Osteocyte (in vitro differentiated cells): ENCODE measurements around the gene TRAF5. TPM values are rescaled to one million over a fixed set of nuclear protein-coding genes. Genes with fewer than 3 reads are reported as not detected.

Experiments
- DNase-seq: peaks from one replicate; pipeline ENCODE4 v3.0.0; 2021; ENCODE audit warnings: mixed read lengths; ENCODE audit not compliant: unreplicated experiment; ENCODE audit errors: extremely low spot score
- H3K27ac Mint-ChIP-seq: one replicate; pipeline ENCODE4 v1.8.0; 2021; ENCODE audit warnings: mild to moderate bottlenecking, mixed read lengths; ENCODE audit not compliant: unreplicated experiment
- H3K27me3 Mint-ChIP-seq: one replicate; pipeline ENCODE4 v1.8.0; 2021; ENCODE audit warnings: mixed read lengths; ENCODE audit not compliant: unreplicated experiment
- H3K36me3 Mint-ChIP-seq: one replicate; pipeline ENCODE4 v1.8.0; 2021; ENCODE audit warnings: mixed read lengths; ENCODE audit not compliant: unreplicated experiment
- H3K4me1 Mint-ChIP-seq: one replicate; pipeline ENCODE4 v1.8.0; 2021; ENCODE audit warnings: mixed read lengths; ENCODE audit not compliant: unreplicated experiment
- H3K4me3 Mint-ChIP-seq: one replicate; pipeline ENCODE4 v1.8.0; 2021; ENCODE audit warnings: mild to moderate bottlenecking, moderate library complexity, mixed read lengths; ENCODE audit not compliant: unreplicated experiment
- H3K9me3 Mint-ChIP-seq: one replicate; pipeline ENCODE4 v1.8.0; 2021; ENCODE audit warnings: mixed read lengths; ENCODE audit not compliant: unreplicated experiment
- total RNA-seq: library from RNA; stranded (reverse); gene quantifications from 2 replicates; pipeline ENCODE4 v1.2.1, GENCODE V29; 2021
- TF ChIP-seq, protein P1 (sequence below): fragments of 200-600 bp; sonication (generic); IDR thresholded peaks from 2 replicates; pipeline ENCODE4 v1.5.0; 2021; ENCODE audit warnings: antibody characterized with exemption, mild to moderate bottlenecking, moderate library complexity

Gene TRAF5
- total RNA-seq, 1 donor from 2014 or later = 45.2 TPM

DNA sequence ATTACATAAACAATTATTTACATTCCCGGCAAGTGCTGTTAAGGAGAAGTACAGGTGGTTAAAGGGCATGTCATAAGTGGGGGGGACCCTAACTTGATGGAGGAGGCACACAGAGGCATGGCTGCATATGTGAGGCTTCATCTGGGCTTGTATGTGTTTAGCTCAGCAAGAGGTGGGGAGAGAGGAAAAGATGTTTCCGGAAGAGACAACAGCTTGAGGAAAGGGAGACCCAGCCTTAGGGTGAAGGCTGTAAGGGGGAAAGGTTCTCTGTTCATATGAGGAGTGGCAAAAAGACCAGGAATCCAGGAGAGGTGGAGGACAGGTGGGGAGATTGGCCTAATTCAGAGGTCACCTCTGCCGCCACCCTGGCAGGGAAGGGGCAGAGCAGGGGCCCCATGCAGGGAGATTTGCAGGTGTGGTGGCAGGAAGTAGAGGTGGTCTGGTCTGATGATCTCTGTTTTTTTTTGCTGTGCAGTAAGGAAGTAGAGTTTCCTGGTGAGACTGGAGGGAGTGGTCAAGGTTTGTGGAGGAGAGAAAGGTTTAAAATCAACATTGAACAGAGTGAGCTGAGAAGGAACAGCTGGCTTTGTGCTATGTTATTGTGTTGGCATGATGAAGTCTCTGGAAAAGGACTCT is 9.0 kb downstream of the TRAF5 start:
- Mint-ChIP-seq H3K4me1 (peaks cover 64% of the 10 kb centered on the region), H3K27ac (peak overlapping the region; percentile 71), H3K4me3 (no peak overlapping the region), H3K36me3 (peaks cover 7% of the 10 kb centered on the region), H3K9me3 (no peaks in the 10 kb centered on the region), H3K27me3 (no peaks in the 10 kb centered on the region)
- DNase-seq = no peak
- TF ChIP-seq, protein P1, sequence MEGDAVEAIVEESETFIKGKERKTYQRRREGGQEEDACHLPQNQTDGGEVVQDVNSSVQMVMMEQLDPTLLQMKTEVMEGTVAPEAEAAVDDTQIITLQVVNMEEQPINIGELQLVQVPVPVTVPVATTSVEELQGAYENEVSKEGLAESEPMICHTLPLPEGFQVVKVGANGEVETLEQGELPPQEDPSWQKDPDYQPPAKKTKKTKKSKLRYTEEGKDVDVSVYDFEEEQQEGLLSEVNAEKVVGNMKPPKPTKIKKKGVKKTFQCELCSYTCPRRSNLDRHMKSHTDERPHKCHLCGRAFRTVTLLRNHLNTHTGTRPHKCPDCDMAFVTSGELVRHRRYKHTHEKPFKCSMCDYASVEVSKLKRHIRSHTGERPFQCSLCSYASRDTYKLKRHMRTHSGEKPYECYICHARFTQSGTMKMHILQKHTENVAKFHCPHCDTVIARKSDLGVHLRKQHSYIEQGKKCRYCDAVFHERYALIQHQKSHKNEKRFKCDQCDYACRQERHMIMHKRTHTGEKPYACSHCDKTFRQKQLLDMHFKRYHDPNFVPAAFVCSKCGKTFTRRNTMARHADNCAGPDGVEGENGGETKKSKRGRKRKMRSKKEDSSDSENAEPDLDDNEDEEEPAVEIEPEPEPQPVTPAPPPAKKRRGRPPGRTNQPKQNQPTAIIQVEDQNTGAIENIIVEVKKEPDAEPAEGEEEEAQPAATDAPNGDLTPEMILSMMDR = no peak

GRCh38 chr1:211336161-211336560 is 9.5 kb downstream of the TRAF5 start:
- H3K36me3 Mint-ChIP-seq = peaks cover 7% of the 10 kb centered on the region
- DNase-seq = no peak
- peaks cover 59% of the 10 kb centered on the region for H3K4me1 Mint-ChIP-seq
- H3K4me3 Mint-ChIP-seq = no peak overlapping the region
- TF ChIP-seq, protein P1 = no peak
- H3K9me3 Mint-ChIP-seq = no peaks in the 10 kb centered on the region
- H3K27ac Mint-ChIP-seq = no peak overlapping the region
- H3K27me3 Mint-ChIP-seq = no peaks in the 10 kb centered on the region

- Mint-ChIP-seq H3K36me3 (peaks cover 7% of the 10 kb centered on the region), H3K4me1 (peaks cover 54% of the 10 kb centered on the region), H3K9me3 (no peaks in the 10 kb centered on the region), H3K27ac (peak overlapping the region; percentile 1), H3K4me3 (no peak overlapping the region), H3K27me3 (no peaks in the 10 kb centered on the region)
- no peak for DNase-seq
- TF ChIP-seq, protein P1 = no peak
Measured at GRCh38 chr1:211336775-211337174, 10.1 kb downstream of the TRAF5 start.

- peak overlapping the region; percentile 57 for H3K27ac Mint-ChIP-seq
- H3K27me3 Mint-ChIP-seq = no peaks in the 10 kb centered on the region
- peaks cover 47% of the 10 kb centered on the region for H3K4me1 Mint-ChIP-seq
Measured at GRCh38 chr1:211337430-211338223, 11.0 kb downstream of the TRAF5 start.

DNA sequence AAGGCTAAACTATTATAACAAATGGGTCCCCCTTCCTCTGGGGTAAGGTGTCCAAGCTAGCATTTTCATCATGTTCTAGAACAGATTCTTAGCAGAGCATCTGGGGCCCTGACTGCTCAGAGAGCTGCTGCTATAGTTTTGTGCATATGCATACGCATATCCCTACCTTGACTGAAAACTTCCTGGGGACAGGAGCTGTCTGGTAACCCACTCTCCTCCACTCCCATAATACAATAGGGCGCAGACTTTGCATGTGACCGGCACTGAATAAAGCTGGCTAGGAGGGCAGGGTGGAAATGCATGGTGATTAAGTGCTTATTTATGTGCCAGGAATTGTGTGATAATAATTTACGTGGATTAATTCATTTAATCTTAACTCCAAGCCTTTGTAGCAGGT is 11.6 kb downstream of the TRAF5 start:
- Mint-ChIP-seq H3K9me3 (no peaks in the 10 kb centered on the region), H3K27ac (no peak overlapping the region), H3K4me1 (peaks cover 43% of the 10 kb centered on the region), H3K4me3 (no peak overlapping the region), H3K36me3 (peaks cover 7% of the 10 kb centered on the region), H3K27me3 (no peaks in the 10 kb centered on the region)
- DNase-seq = no peak
- TF ChIP-seq, protein P1 = no peak

More at GRCh38 chr1:211337430-211338223, 11.0 kb downstream of the TRAF5 start:
- TF ChIP-seq, protein P1 = no peak
- Mint-ChIP-seq H3K36me3 (peaks cover 7% of the 10 kb centered on the region), H3K9me3 (no peaks in the 10 kb centered on the region), H3K4me3 (no peak overlapping the region)
- DNase-seq = no peak
